ENCODE results near the gene PLCB1. TPM values are rescaled to one million over a fixed set of nuclear protein-coding genes. Genes with fewer than 3 reads are reported as not detected.
"Not testable (repeated sequence)": the region's sequence is repeated elsewhere in the genome, so short reads cannot be mapped to it uniquely, and the experiment has no call there.

The PLCB1 gene
- total RNA-seq, 1 experiment from 2014 or later, result 5.8 TPM

GRCh38 chr20:8364734-8365078 is 232.6 kb downstream of the PLCB1 start:
- no peak for DNase-seq
- Histone ChIP-seq H3K27me3 (ENCODE audit: control insufficient read depth, insufficient read depth, low read length) (no peaks in the 10 kb centered on the region), H3K36me3 (replicated peaks; ENCODE audit: control insufficient read depth, insufficient read depth, low read length) (no peaks in the 10 kb centered on the region), H3K4me3 (ENCODE audit: insufficient read depth, low read depth, low read length) (no peak overlapping the region)

GRCh38 chr20:8365634-8366033 is 233.6 kb downstream of the PLCB1 start:
- Histone ChIP-seq H3K27me3 (ENCODE audit: control insufficient read depth, insufficient read depth, low read length) (no peaks in the 10 kb centered on the region), H3K36me3 (replicated peaks; ENCODE audit: control insufficient read depth, insufficient read depth, low read length) (no peaks in the 10 kb centered on the region), H3K4me3 (ENCODE audit: insufficient read depth, low read depth, low read length) (no peak overlapping the region)
- no peak for DNase-seq

GRCh38 chr20:8366303-8366923 is 234.3 kb downstream of the PLCB1 start:
- H3K4me3 ChIP-seq (ENCODE audit: insufficient read depth, low read depth, low read length), result no peak overlapping the region
- no peaks in the 10 kb centered on the region for H3K27me3 ChIP-seq (ENCODE audit: control insufficient read depth, insufficient read depth, low read length)

GRCh38 chr20:8367689-8368088 is 235.6 kb downstream of the PLCB1 start:
- H3K27me3 ChIP-seq (ENCODE audit: control insufficient read depth, insufficient read depth, low read length), result no peaks in the 10 kb centered on the region
- no peak for DNase-seq
- no peak overlapping the region for H3K4me3 ChIP-seq (ENCODE audit: insufficient read depth, low read depth, low read length)
- H3K36me3 ChIP-seq (replicated peaks; ENCODE audit: control insufficient read depth, insufficient read depth, low read length), result no peaks in the 10 kb centered on the region

More at GRCh38 chr20:8366303-8366923, 234.3 kb downstream of the PLCB1 start:
- no peak for DNase-seq
- H3K36me3 ChIP-seq (replicated peaks; ENCODE audit: control insufficient read depth, insufficient read depth, low read length), result no peaks in the 10 kb centered on the region

GRCh38 chr20:8368670-8369069 is 236.6 kb downstream of the PLCB1 start:
- no peak for DNase-seq

GRCh38 chr20:8369311-8369710 is 237.2 kb downstream of the PLCB1 start:
- no peaks in the 10 kb centered on the region for H3K27me3 ChIP-seq (ENCODE audit: control insufficient read depth, insufficient read depth, low read length)

More at GRCh38 chr20:8368670-8369069, 236.6 kb downstream of the PLCB1 start:
- Histone ChIP-seq H3K4me3 (ENCODE audit: insufficient read depth, low read depth, low read length) (no peak overlapping the region), H3K36me3 (replicated peaks; ENCODE audit: control insufficient read depth, insufficient read depth, low read length) (no peaks in the 10 kb centered on the region), H3K27me3 (ENCODE audit: control insufficient read depth, insufficient read depth, low read length) (no peaks in the 10 kb centered on the region)

GRCh38 chr20:8370774-8371173 is 238.7 kb downstream of the PLCB1 start:
- no peak for DNase-seq
- H3K27me3 ChIP-seq (ENCODE audit: control insufficient read depth, insufficient read depth, low read length), result no peaks in the 10 kb centered on the region
- no peaks in the 10 kb centered on the region for H3K36me3 ChIP-seq (replicated peaks; ENCODE audit: control insufficient read depth, insufficient read depth, low read length)
- H3K4me3 ChIP-seq (ENCODE audit: insufficient read depth, low read depth, low read length), result no peak overlapping the region

More at GRCh38 chr20:8369311-8369710, 237.2 kb downstream of the PLCB1 start:
- Histone ChIP-seq H3K36me3 (replicated peaks; ENCODE audit: control insufficient read depth, insufficient read depth, low read length) (no peaks in the 10 kb centered on the region), H3K4me3 (ENCODE audit: insufficient read depth, low read depth, low read length) (no peak overlapping the region)
- DNase-seq, result no peak

GRCh38 chr20:8372824-8373380 is 240.8 kb downstream of the PLCB1 start:
- no peak for DNase-seq
- no peak overlapping the region for H3K4me3 ChIP-seq (ENCODE audit: insufficient read depth, low read depth, low read length)
- H3K36me3 ChIP-seq (replicated peaks; ENCODE audit: control insufficient read depth, insufficient read depth, low read length), result no peaks in the 10 kb centered on the region
- H3K27me3 ChIP-seq (ENCODE audit: control insufficient read depth, insufficient read depth, low read length), result no peaks in the 10 kb centered on the region

GRCh38 chr20:8373579-8373978 is 241.5 kb downstream of the PLCB1 start:
- Histone ChIP-seq H3K36me3 (replicated peaks; ENCODE audit: control insufficient read depth, insufficient read depth, low read length) (no peaks in the 10 kb centered on the region), H3K4me3 (ENCODE audit: insufficient read depth, low read depth, low read length) (no peak overlapping the region), H3K27me3 (ENCODE audit: control insufficient read depth, insufficient read depth, low read length) (no peaks in the 10 kb centered on the region)
- no peak for DNase-seq

GRCh38 chr20:8375898-8376297 is 243.8 kb downstream of the PLCB1 start:
- no peaks in the 10 kb centered on the region for H3K27me3 ChIP-seq (ENCODE audit: control insufficient read depth, insufficient read depth, low read length)
- H3K36me3 ChIP-seq (replicated peaks; ENCODE audit: control insufficient read depth, insufficient read depth, low read length), result no peaks in the 10 kb centered on the region
- H3K4me3 ChIP-seq (ENCODE audit: insufficient read depth, low read depth, low read length), result no peak overlapping the region
- no peak for DNase-seq

- H3K4me3 ChIP-seq (ENCODE audit: insufficient read depth, low read depth, low read length), result no peak overlapping the region
- DNase-seq, result no peak
- H3K36me3 ChIP-seq (replicated peaks; ENCODE audit: control insufficient read depth, insufficient read depth, low read length), result no peaks in the 10 kb centered on the region
- no peaks in the 10 kb centered on the region for H3K27me3 ChIP-seq (ENCODE audit: control insufficient read depth, insufficient read depth, low read length)
These were observed 244.9 kb downstream of the PLCB1 start for GRCh38 chr20:8376940-8377339.

GRCh38 chr20:8379125-8379524 is 247.1 kb downstream of the PLCB1 start:
- H3K4me3 ChIP-seq (ENCODE audit: insufficient read depth, low read depth, low read length); DNase-seq; H3K27me3 ChIP-seq (ENCODE audit: control insufficient read depth, insufficient read depth, low read length); H3K36me3 ChIP-seq (replicated peaks; ENCODE audit: control insufficient read depth, insufficient read depth, low read length): not testable (repeated sequence)

GRCh38 chr20:8385247-8385646 is 253.2 kb downstream of the PLCB1 start:
- Histone ChIP-seq H3K4me3 (ENCODE audit: insufficient read depth, low read depth, low read length) (no peak overlapping the region), H3K36me3 (replicated peaks; ENCODE audit: control insufficient read depth, insufficient read depth, low read length) (no peaks in the 10 kb centered on the region), H3K27me3 (ENCODE audit: control insufficient read depth, insufficient read depth, low read length) (no peaks in the 10 kb centered on the region)
- no peak for DNase-seq

- Histone ChIP-seq H3K36me3 (replicated peaks; ENCODE audit: control insufficient read depth, insufficient read depth, low read length) (no peaks in the 10 kb centered on the region), H3K4me3 (ENCODE audit: insufficient read depth, low read depth, low read length) (no peak overlapping the region), H3K27me3 (ENCODE audit: control insufficient read depth, insufficient read depth, low read length) (no peaks in the 10 kb centered on the region)
- no peak for DNase-seq
These were observed 254.9 kb downstream of the PLCB1 start for GRCh38 chr20:8386991-8387390.

- no peak overlapping the region for H3K4me3 ChIP-seq (ENCODE audit: insufficient read depth, low read depth, low read length)
- H3K27me3 ChIP-seq (ENCODE audit: control insufficient read depth, insufficient read depth, low read length), result no peaks in the 10 kb centered on the region
- no peak for DNase-seq
- no peaks in the 10 kb centered on the region for H3K36me3 ChIP-seq (replicated peaks; ENCODE audit: control insufficient read depth, insufficient read depth, low read length)
These were observed 256.1 kb downstream of the PLCB1 start for GRCh38 chr20:8388141-8388540.

GRCh38 chr20:8388707-8389106 is 256.6 kb downstream of the PLCB1 start:
- Histone ChIP-seq H3K36me3 (replicated peaks; ENCODE audit: control insufficient read depth, insufficient read depth, low read length) (no peaks in the 10 kb centered on the region), H3K27me3 (ENCODE audit: control insufficient read depth, insufficient read depth, low read length) (no peaks in the 10 kb centered on the region), H3K4me3 (ENCODE audit: insufficient read depth, low read depth, low read length) (no peak overlapping the region)
- DNase-seq, result no peak

Measured in H7 (cell line).